Testis (tissue), 2 donors: Measurements from ENCODE around the gene TSPAN19.

Source experiments
- CTCF ChIP-seq, 3 experiments: fragments of 450-650 bp in 2 of 3; fragments of 200-600 bp in 1 of 3; sonication (generic) in 1 of 3; IDR thresholded peaks; one replicate each; pipeline ENCODE4 v1.5.1; 2016 to 2019; ENCODE audit warnings: antibody characterized with exemption in 3 of 3, mild to moderate bottlenecking in 2 of 3, moderate library complexity in 1 of 3
- POLR2A ChIP-seq: fragments of 450-650 bp; IDR thresholded peaks from one replicate; pipeline ENCODE4 v1.6.1; 2017; ENCODE audit warnings: antibody characterized with exemption, mild to moderate bottlenecking, moderate library complexity

DNA sequence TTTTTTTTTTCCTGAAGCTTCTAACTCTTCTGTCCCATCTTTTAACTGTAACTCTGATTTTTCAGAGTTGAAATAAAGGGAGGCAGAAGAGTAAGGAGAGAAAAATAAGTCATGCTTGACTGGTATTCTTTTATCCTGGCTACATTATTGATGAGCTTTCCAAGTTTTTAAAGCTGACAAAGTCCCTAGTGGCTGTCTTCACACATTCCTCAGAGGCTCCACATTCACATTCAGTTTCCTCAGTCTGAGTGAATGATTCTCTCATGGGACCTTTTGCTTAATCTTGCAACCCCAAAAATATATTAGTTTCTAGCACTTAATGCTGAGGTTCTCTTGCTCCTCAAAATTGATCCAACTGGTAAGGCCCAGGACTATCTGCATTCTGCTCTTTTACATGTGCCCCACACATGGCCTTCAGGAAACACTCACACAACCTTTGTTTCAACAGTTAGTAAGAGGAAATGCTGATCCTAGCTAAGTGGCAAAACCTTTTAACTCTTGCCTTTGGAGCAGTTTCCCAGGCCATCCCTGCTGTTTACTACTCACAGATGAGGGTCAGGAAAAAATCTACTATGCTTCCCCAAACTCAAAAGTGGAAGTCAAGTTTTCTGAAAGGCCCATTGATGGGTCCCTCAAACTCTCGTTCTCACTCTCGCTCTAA, 61.8 kb downstream of the TSPAN19 start:
- no peak for TF ChIP-seq CTCF (IDR thresholded peaks at IDR 0.05)
- TF ChIP-seq POLR2A = no peak
